VCaP (cell line): Measurements from ENCODE around the gene SSBP3.
A peak's percentile ranks its signal among the peaks of the same experiment; 100 is the strongest.

ENCODE experiments used
- H3K27ac ChIP-seq: fragments of 450-650 bp; 2 replicates; pipeline ENCODE4 v1.5.1; 2017
- TF ChIP-seq, protein P1 (sequence below): fragments of 450-650 bp; conservative IDR thresholded peaks from 2 replicates; pipeline ENCODE4 v1.5.1; 2017; ENCODE audit warnings: mild to moderate bottlenecking, moderate library complexity

Gene SSBP3

DNA sequence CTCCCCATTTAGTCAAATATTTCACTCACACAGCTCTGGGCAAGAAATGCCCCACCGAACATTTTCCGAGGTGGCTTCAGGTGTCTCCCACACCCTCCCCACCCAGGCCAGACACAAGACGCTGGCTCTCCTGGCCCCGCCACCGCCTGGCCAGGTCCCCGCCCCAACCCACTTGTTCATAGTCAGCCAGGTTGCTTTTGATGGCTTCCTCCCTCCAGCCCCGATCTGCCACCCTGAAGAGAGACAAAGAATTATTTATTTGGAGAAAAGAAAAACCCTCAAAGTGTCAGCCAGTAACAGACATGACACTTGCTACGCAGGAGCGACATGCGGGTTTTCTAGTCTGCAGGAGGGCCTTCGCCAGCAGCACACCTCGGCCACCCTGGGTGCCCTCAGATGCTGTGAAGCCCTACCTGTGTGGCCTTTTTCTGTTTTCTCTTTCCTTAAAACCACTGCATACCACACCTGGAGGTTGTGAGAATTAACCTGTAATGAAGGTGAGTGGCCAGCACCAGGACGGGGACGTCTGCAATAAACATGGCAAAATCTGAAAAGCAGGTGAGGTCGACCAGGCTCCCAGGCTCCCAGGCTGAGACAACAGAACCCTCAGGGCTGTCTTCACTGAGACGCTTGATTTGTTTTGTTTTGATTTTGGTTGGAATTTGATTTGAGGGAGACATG is 27.2 kb downstream of the SSBP3 start:
- TF ChIP-seq, protein P1, sequence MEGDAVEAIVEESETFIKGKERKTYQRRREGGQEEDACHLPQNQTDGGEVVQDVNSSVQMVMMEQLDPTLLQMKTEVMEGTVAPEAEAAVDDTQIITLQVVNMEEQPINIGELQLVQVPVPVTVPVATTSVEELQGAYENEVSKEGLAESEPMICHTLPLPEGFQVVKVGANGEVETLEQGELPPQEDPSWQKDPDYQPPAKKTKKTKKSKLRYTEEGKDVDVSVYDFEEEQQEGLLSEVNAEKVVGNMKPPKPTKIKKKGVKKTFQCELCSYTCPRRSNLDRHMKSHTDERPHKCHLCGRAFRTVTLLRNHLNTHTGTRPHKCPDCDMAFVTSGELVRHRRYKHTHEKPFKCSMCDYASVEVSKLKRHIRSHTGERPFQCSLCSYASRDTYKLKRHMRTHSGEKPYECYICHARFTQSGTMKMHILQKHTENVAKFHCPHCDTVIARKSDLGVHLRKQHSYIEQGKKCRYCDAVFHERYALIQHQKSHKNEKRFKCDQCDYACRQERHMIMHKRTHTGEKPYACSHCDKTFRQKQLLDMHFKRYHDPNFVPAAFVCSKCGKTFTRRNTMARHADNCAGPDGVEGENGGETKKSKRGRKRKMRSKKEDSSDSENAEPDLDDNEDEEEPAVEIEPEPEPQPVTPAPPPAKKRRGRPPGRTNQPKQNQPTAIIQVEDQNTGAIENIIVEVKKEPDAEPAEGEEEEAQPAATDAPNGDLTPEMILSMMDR: no peak
- H3K27ac ChIP-seq: peak overlapping the region; percentile 18; the same call in 1 of the 2 replicates

DNA sequence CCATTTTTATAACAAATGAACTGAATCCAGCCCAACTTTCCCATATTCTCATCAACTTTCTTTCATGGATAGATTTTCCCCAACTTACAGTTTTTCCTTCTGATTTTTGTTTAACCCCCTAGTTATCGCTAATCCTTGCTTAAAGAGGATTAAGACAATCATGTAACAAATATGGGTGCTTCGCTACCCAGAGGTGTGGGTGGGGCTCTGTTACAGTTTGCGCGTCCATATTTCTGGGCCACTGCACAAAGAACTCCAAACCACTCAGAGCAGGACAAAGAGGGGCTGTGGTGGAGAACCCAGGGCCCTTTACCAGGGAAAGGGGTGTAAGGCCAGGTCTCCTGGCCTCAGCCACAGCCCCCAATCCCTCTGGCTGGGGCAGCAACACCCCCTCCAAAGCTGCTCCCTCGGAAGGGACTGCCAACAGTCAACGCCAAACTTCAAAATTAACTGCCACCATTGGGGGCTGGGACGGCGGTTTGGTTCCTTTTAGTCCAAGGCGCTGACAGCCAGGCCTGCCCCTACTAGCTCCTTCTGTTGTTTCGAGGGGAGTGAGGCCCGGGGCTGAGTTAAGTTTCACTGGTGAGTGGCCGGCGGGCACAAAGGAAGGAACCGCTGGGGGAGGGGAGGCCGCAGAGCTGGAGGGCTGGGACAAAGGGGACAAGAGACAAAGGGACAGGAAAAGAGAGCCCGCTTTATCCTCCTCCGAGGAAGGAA is 27.9 kb downstream of the SSBP3 start:
- no peak overlapping the region for H3K27ac ChIP-seq
- TF ChIP-seq, protein P1: no peak

DNA sequence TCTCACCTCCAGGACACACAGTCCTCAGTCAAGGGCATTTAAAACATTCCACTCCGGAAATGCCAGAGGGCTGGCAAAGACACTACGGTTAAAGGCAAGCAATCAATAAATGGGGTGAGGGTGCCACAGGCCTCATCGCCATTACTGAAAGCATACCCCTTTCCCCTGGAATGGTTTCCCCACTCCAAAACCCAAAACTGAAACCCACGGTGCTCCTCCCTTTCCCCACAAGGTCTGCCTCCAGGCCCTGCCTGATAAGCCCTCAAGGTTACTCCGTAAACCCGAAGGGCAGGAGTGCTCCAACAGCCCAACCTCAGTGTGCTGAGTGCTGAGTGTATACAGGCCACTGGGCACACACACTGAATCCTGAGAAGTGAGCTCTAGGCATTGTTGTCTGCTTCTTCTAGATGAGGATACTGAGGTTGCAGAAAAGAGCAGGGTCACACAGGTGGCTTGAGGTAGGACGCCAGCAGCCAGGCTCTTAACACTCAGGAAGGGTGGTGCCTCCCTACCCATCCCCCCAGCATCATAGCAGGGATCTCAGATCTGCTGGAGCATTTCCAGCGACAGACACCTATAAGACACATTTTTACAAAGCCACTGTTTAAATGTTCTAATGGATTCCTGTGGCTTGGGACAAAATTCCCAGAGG is 29.0 kb downstream of the SSBP3 start:
- H3K27ac ChIP-seq: peak overlapping the region; percentile 78; the same call in 1 of the 2 replicates
- TF ChIP-seq, protein P1: no peak

DNA sequence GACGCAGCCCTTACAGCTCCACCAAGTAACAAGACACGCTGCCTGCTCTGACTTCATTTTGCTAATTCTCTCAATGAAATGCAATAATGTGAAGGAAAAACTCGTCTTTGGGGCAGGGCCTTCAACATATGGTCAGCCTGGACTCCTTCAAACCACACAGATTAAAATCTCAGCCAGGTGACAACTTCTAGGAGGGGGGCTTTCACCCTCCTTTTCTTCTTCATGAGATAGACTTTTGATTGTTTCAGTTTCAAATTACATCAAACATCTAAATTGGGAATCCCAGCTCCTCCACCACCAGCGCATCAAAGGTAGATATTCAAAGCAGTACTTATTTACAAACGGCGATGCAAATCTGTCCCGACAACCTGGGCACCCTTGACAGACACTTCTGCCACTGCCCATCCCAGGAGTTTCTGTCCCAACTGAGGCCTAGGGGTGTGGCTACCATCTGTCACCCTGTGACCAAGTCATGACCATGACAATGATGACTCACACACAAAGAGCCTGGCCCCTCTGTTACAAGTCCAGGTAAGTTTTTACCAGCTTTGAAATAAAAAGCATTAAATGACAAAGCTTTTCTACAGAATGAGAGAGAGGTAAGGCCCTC is 29.7 kb downstream of the SSBP3 start:
- TF ChIP-seq, protein P1: no peak
- H3K27ac ChIP-seq: peak overlapping the region; percentile 78

DNA sequence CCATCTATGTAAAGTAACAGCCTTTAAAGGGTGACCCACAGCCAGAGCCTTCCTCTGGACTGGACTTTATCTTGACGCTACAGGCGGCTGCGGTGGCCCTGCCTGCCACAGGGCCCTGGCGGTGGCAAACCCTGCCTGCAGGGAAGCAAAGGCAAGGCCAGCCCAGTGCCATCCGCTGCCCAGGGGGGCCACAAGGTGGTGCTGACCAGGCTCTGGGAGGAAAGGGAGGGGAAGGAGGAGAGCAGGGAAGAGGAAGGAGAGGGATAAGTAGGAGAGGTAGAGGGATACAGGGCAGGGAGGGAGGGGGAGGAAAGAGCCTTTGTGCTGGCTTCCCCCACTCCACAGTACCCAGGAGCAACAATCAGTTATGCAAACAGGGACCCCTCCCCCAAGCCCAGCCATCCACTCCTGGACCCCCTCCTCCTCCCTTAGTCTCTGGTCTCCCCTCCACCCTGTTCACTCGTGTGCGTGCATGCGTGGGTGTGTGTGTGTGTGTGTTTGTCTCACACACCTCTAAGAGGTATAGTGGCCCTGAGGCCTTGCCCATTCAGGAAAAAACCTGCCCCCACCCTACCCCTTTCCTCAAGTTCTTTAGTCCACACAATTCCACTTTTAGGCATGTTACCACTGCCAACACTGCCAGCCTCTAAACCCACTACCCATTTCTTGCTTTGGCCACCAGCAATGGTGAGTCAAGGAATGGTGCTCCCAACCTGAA is 30.3 kb downstream of the SSBP3 start:
- peak overlapping the region; percentile 78 for H3K27ac ChIP-seq
- TF ChIP-seq, protein P1: no peak

DNA sequence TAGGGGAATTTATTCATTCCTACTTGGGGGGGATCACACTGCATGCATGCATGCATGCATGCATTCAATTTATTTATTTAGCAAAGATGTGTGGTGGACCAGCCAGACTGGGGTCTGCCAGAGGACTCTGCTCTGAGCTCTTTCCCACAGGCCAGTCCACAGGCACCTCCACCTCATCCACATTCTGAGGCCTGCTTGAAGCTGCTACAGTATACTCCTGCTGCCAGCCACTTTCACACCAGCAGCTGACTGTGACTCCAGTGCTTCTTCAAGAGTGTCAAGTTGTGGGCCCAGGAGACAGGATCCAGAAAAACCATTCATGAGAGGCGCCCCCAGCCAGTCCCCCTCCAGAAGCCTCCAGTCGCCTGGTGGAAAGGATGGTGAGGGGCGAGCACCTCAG is 30.9 kb downstream of the SSBP3 start:
- TF ChIP-seq, protein P1: no peak
- H3K27ac ChIP-seq: peak overlapping the region; percentile 78
